ENCODE results near the gene SEMG1. TPM values are rescaled to one million over a fixed set of nuclear protein-coding genes. Genes with fewer than 3 reads are reported as not detected.

SEMG1 gene
- total and polyA plus RNA-seq, 4 donors: not detected

GRCh38 chr20:45257161-45257560, 50.3 kb downstream of the SEMG1 start:
- Histone ChIP-seq H3K27me3 (ENCODE audit: control insufficient read depth in 4 of 4, insufficient read depth in 4 of 4, low read length in 3 of 4) (no peaks in the 10 kb centered on the region), H3K9ac (ENCODE audit: low read depth in 1 of 2, low read length in 2 of 2) (no peak overlapping the region), H3K36me3 (ENCODE audit: control insufficient read depth in 4 of 4, insufficient read depth in 3 of 4, low read depth in 1 of 4, low read length in 3 of 4) (no peaks in the 10 kb centered on the region), H3K4me1 (ENCODE audit: control insufficient read depth in 4 of 4, insufficient read depth in 4 of 4, low read length in 3 of 4) (peaks cover 2 to 33% (median 17%) of the 10 kb centered on the region in 4 donors), H3K4me3 (ENCODE audit: low read depth in 1 of 3, low read length in 3 of 3) (no peak overlapping the region), H3K9me3 (ENCODE audit: control insufficient read depth in 4 of 4, low read length in 3 of 4) (no peaks in the 10 kb centered on the region), H3K27ac (ENCODE audit: low read depth in 1 of 2, low read length in 2 of 2) (no peak overlapping the region)
- WGBS: 79% methylated on average over 3 of the region's 3 CpGs
- no peak for DNase-seq (ENCODE audit: low spot score)
- no peak for TF ChIP-seq ZBTB33 (IDR thresholded peaks at IDR 0.05)
- no peak for TF ChIP-seq NR2F2 (IDR thresholded peaks at IDR 0.05)
- no peak for TF ChIP-seq FOXA1 (IDR thresholded peaks at IDR 0.05)
- TF ChIP-seq MAX (IDR thresholded peaks at IDR 0.05): no peak
- TF ChIP-seq TAF1 (conservative IDR thresholded peaks at IDR 0.05): no peak
- no peak for TF ChIP-seq ATF3 (IDR thresholded peaks at IDR 0.05)
- TF ChIP-seq EGR1 (IDR thresholded peaks at IDR 0.05; ENCODE audit: low read depth in 2 of 2): no peak
- no peak for TF ChIP-seq RXRA (IDR thresholded peaks at IDR 0.05)
- no peak for TF ChIP-seq FOXA2 (IDR thresholded peaks at IDR 0.05)
- no peak for TF ChIP-seq HNF4A (conservative IDR thresholded peaks at IDR 0.05)
- TF ChIP-seq REST (IDR thresholded peaks at IDR 0.05): no peak
- TF ChIP-seq CTCF (IDR thresholded peaks at IDR 0.05; ENCODE audit: low read depth, low read length, missing input control): no peak
- TF ChIP-seq YY1 (IDR thresholded peaks at IDR 0.05): no peak
- no peak for TF ChIP-seq JUND (IDR thresholded peaks at IDR 0.05)
- no peak for TF ChIP-seq HNF4G (IDR thresholded peaks at IDR 0.05)
- TF ChIP-seq GABPA (IDR thresholded peaks at IDR 0.05 in 1 of 2, conservative IDR thresholded peaks at IDR 0.05 in 1 of 2): no peak

GRCh38 chr20:45257711-45258110, 50.9 kb downstream of the SEMG1 start:
- H3K36me3 ChIP-seq (ENCODE audit: control insufficient read depth in 4 of 4, insufficient read depth in 3 of 4, low read depth in 1 of 4, low read length in 3 of 4): no peaks in the 10 kb centered on the region
- no peak for DNase-seq (ENCODE audit: low spot score)
- H3K27me3 ChIP-seq (ENCODE audit: control insufficient read depth in 4 of 4, insufficient read depth in 4 of 4, low read length in 3 of 4): no peaks in the 10 kb centered on the region
- WGBS: 93% methylated on average over 7 of the region's 7 CpGs
- no peaks in the 10 kb centered on the region for H3K9me3 ChIP-seq (ENCODE audit: control insufficient read depth in 4 of 4, low read length in 3 of 4)
- no peak overlapping the region for H3K4me3 ChIP-seq (ENCODE audit: low read depth in 1 of 3, low read length in 3 of 3)
- H3K9ac ChIP-seq (ENCODE audit: low read depth in 1 of 2, low read length in 2 of 2): no peak overlapping the region
- peaks cover 2 to 27% (median 16%) of the 10 kb centered on the region in 4 donors for H3K4me1 ChIP-seq (ENCODE audit: control insufficient read depth in 4 of 4, insufficient read depth in 4 of 4, low read length in 3 of 4)
- H3K27ac ChIP-seq (ENCODE audit: low read depth in 1 of 2, low read length in 2 of 2): no peak overlapping the region
- TF ChIP-seq MAX (IDR thresholded peaks at IDR 0.05) (no peak), CTCF (IDR thresholded peaks at IDR 0.05; ENCODE audit: low read depth, low read length, missing input control) (no peak), ATF3 (IDR thresholded peaks at IDR 0.05) (no peak), JUND (IDR thresholded peaks at IDR 0.05) (no peak), FOXA1 (IDR thresholded peaks at IDR 0.05) (no peak), YY1 (IDR thresholded peaks at IDR 0.05) (no peak), TAF1 (conservative IDR thresholded peaks at IDR 0.05) (no peak), GABPA (IDR thresholded peaks at IDR 0.05 in 1 of 2, conservative IDR thresholded peaks at IDR 0.05 in 1 of 2) (no peak), FOXA2 (IDR thresholded peaks at IDR 0.05) (no peak), EGR1 (IDR thresholded peaks at IDR 0.05; ENCODE audit: low read depth in 2 of 2) (no peak), HNF4G (IDR thresholded peaks at IDR 0.05) (no peak), NR2F2 (IDR thresholded peaks at IDR 0.05) (no peak), REST (IDR thresholded peaks at IDR 0.05) (no peak)
